IMR-90 (cell line): ENCODE measurements around the gene AUTS2.

ENCODE experiments used
- BHLHE40 ChIP-seq: fragments of 150-350 bp; IDR thresholded peaks from 2 replicates; pipeline ENCODE4 v1.6.1; 2016; ENCODE audit warnings: mild to moderate bottlenecking, low read depth, low read length
- POLR2A ChIP-seq: IDR thresholded peaks from 2 replicates; pipeline ENCODE4 v1.6.1; 2012; ENCODE audit warnings: mild to moderate bottlenecking, low read depth, low read length
- RAD21 ChIP-seq: IDR thresholded peaks from 2 replicates; pipeline ENCODE4 v1.6.1; 2012; ENCODE audit warnings: low read length, improper control_type of control experiment
- TF ChIP-seq, protein P1 (sequence below): conservative IDR thresholded peaks from 2 replicates; pipeline ENCODE4 v1.5.1; 2012; ENCODE audit warnings: mild to moderate bottlenecking, low read depth, low read length, improper control_type of control experiment
- TF ChIP-seq, protein P2 (sequence below): fragments of 150-350 bp; IDR thresholded peaks from 2 replicates; pipeline ENCODE4 v1.6.1; 2016; ENCODE audit warnings: low read depth, mild to moderate bottlenecking, low read length, moderate library complexity, borderline replicate concordance

DNA sequence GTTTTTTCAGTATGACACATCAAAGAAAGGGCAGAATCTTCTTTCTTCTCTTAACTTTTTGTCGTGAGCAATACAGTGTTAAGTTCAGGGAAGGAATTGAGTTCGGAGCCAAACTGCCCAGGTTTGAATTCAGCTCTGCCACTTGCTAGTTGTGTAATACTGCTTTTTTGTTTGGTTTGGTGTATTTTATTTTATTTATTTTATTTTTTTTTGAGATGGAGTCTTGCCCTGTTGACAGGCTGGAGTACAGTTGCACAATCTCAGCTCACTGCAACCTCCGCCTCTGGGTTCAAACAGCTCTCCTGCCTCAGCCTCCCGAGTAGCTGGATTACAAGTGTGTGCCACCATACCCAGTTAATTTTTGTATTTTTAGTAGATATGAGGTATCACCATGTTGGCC, 993.9 kb downstream of the AUTS2 start:
- TF ChIP-seq, protein P1, sequence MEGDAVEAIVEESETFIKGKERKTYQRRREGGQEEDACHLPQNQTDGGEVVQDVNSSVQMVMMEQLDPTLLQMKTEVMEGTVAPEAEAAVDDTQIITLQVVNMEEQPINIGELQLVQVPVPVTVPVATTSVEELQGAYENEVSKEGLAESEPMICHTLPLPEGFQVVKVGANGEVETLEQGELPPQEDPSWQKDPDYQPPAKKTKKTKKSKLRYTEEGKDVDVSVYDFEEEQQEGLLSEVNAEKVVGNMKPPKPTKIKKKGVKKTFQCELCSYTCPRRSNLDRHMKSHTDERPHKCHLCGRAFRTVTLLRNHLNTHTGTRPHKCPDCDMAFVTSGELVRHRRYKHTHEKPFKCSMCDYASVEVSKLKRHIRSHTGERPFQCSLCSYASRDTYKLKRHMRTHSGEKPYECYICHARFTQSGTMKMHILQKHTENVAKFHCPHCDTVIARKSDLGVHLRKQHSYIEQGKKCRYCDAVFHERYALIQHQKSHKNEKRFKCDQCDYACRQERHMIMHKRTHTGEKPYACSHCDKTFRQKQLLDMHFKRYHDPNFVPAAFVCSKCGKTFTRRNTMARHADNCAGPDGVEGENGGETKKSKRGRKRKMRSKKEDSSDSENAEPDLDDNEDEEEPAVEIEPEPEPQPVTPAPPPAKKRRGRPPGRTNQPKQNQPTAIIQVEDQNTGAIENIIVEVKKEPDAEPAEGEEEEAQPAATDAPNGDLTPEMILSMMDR = no peak
- TF ChIP-seq RAD21 (no peak), BHLHE40 (no peak), POLR2A (no peak)
- TF ChIP-seq, protein P2, sequence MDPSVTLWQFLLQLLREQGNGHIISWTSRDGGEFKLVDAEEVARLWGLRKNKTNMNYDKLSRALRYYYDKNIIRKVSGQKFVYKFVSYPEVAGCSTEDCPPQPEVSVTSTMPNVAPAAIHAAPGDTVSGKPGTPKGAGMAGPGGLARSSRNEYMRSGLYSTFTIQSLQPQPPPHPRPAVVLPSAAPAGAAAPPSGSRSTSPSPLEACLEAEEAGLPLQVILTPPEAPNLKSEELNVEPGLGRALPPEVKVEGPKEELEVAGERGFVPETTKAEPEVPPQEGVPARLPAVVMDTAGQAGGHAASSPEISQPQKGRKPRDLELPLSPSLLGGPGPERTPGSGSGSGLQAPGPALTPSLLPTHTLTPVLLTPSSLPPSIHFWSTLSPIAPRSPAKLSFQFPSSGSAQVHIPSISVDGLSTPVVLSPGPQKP = no peak
